NCI-H524 (cell line): ENCODE results near the gene CCNK.

Experiments used
- DNase-seq, 2 experiments: peaks; one replicate each; lab custom pipeline; 2025; lab: John Stamatoyannopoulos, UW

CCNK gene

GRCh38 chr14:99466758-99467157 lies 14.5 kb upstream of the CCNK start:
- no peak for DNase-seq

DNA sequence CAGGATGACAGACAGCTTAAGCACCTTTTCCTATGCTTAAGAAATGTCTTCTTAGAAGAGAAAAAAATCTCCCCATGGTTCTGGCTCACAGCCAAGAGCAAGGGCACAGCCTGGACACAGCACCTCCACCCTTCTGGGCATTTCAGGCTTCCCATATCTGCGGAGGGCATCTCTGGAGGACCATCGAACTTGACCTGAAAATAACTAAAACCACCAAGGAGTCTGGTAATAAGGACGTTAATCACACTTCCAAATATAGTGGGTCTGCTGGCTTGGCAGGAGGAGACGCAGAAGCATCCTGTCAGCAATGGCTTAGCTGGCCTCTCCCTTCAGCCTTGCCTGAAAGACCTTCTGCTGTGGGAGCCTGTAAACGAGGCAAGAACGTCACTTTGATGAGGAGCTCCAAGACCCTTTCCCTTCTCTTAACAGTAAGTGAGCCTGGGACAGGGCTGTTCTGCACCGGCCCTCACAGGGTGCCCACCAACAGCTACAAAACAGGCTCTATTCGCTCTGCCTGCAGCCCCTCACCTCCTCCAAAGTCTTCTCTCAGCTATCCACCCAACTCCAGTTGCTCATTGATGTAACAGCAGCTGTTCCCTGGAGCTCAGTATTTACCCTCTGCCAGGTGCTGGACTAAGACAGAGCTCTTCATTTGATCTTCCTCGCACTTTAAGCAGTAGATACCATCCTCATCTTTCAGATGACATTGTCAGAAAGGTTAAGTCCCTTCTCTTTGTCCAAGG lies 13.7 kb upstream of the CCNK start:
- peak in 1 of 2 experiments; percentile 67 for DNase-seq

DNA sequence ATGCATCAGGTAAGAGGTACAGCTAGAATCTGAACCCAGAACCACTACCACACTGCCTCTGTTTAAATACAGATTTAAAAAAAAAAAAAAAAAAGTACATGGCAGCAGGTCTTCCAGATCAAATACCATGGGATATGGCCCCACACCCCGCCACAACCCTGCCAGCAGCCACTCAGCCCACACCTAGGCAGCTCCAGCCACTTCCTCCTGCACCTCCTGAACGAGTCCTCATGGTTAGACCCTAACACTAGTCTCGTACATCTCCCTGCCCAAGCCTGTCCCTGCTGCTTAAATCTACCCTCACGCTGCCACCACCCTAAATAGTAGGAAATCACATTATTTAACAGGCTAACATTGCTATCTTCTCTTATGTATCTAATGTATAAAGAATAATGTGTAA lies 13.1 kb upstream of the CCNK start:
- no peak for DNase-seq

GRCh38 chr14:99468836-99469592 lies 12.2 kb upstream of the CCNK start:
- DNase-seq, result peak; percentile 8 to 34

- DNase-seq, result no peak
Observed at GRCh38 chr14:99471731-99472130, 9.5 kb upstream of the CCNK start.

DNA sequence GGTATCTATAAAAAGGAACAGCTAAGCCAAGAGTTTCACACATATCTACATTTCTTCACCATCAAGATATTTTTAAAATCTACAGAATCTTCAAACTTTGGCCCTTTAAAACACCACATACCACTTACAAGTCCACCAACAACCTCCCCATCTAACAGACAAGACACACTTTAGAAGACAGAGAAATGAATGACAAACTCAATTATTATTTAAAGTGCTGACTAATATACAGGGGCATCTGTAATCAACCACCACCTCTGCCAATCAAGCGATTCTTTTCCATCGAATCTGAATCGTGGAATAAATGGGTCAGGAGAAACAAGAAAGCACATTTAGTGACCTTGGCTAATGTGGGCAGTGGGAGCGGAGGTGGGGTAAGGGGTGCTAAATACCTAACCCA lies 8.3 kb upstream of the CCNK start:
- DNase-seq, result no peak

GRCh38 chr14:99473458-99473857 lies 7.8 kb upstream of the CCNK start:
- no peak for DNase-seq

DNA sequence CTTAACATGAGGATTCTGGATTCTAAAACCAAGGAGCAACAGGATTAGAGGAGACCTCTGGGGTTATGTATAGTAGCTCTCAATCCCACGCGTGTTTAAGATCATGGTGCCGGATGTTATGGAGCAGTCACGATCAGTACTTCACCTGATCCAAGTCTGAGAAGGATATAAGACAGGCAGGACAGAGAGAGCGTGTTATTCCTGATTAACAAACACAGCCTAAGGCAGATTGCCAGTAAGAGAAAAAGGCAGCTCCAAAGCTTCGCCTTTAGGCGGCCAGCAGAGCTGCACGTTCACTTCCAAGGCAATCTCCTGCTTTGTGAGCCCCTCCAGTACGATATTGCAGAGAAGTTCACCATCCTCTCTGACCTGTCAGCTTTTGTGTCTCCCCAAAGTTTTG lies 6.0 kb upstream of the CCNK start:
- no peak for DNase-seq

DNA sequence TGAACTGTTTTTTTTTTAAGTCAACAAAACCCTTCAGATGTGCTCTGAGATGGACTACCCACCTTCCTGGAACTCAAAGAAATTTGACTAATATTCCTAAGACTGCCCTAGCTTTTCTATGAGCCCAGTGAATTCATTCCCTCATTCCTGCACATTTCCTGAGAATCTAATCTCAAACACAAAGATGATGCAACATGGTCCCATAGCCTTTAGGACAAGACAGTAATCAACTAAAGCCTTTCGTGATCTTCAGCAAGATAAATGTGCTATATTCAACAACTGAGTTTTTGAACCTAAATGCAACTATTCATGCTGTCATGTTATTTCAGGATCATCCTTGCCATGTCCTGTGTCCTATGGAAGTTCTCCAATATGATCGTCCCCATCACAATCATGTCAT lies 5.5 kb upstream of the CCNK start:
- DNase-seq, result no peak

DNA sequence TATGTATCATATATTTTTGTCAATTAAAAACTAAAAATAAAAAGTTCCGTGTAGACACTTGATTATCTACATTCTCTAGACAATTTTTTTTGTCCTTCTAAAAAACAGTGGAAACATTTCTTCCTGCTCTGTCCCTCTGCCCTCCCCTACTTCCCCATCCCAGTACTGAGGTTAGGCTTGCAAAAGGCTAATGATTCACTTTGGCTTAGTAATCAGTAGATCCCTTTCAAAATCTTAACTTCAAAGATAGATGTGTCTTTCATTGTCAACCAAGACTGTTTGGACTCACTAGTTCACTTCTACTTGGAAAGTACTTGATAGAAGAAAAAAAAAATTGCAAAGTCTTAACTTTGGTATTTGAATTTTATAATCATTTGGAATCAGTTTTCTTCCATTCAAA lies 4.3 kb upstream of the CCNK start:
- DNase-seq, result no peak

- no peak for DNase-seq
Observed at GRCh38 chr14:99478128-99478527, 3.1 kb upstream of the CCNK start.

GRCh38 chr14:99479160-99479905 lies 1.9 kb upstream of the CCNK start:
- DNase-seq, result no peak

DNA sequence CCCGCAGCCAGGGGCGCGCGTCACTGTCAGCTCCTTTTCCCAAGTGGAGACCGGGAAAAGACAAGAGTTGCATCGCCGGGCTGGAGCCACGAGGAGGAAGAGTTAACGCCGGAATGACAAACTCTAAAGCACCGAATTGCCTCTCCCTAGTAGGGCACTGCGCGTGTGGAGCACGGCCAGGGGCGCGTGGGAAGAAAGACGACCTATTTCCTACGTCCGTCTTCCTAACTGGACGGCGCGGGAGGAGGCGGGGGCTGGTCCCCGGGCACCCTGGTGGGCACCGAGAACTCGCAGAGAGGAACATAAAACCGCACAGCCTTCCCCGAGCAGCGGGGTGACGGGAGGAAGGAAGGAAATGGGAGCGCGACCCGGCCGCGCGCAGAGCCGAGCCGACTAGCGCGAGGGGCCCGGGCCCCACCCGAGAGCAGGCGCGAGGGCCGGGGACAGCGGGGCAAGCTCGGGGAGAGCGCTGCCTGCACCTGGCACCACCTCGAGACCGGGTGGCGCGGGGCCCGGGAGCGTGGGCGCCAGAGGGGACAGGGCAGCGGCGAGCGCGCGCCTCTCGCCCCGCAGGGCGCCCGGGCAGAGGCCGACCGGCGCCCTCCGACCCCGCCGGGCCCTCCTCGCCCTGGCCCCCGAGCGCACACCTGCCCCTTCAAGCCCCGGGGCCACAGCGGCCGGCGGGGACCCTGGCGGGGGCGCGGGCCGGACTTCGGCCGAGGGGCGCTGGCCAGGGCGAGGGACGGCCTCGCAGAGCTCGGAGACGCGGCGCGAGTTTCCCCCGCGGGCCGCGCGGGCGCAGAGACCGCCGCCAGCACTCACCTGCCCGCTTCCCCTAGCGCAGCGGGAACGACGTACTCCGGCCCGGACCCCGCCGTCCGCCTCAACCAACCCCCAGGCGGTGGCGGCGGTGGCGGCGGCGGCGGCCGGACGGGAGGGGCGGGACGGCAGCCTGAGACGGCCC lies 1.0 kb upstream of the CCNK start, which contains the start of gene SETD3:
TSS of gene SETD3 (minus strand) at position 954 of the 964 bp plus-strand sequence. CDS start 15,054 bp downstream, outside the sequence.
- peak; percentile 42 to 50 for DNase-seq

- peak; percentile 23 to 60 for DNase-seq
Observed at GRCh38 chr14:99481745-99482099, 513 bp downstream of the CCNK start.

- no peak for DNase-seq
Observed at GRCh38 chr14:99484106-99484505, 2.9 kb downstream of the CCNK start.

GRCh38 chr14:99497341-99497740 lies 16.1 kb downstream of the CCNK start:
- no peak for DNase-seq

DNA sequence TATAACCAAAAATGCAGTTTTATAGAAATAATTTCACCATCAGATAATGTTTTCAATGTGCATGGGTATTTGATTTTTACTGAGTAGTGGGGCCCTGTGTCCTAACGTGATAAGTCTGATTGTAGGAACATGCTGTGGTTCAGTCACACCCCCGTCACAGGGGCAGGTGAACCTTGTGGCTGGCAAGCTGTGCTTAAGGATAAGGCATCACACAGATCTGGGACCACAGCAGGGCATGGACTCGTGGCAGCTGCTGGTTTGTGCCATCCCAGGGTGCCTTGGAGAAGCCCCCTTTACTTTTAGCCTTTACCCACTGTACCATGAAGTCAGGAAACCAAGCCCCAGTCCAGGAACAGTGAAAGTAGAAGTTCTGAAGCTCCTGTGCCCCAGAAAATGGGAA lies 16.7 kb downstream of the CCNK start:
- no peak for DNase-seq

DNA sequence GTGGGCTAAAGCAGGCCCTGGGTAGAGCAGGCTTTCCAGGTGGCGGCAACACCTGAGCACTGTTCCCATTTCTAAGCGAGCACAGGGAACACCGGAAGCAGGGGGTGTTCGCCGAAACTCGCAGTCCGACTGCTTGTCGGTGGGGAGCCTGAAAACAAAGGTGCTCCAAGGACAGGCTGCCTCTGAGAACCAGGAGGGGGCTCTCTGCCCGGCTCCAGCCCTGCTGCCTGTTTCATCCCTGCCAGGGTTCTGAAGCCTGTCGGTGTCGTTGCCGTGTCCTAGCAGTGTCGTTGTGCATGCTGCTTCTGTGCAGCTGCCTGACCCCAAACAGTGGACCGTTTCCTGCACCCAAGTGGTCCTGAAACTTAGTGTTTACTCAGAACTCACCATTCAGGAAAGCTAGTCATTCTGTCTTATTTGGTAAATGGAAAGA lies 21.8 kb downstream of the CCNK start:
- no peak for DNase-seq

- no peak for DNase-seq
Observed at GRCh38 chr14:99503848-99504453, 22.7 kb downstream of the CCNK start.

DNA sequence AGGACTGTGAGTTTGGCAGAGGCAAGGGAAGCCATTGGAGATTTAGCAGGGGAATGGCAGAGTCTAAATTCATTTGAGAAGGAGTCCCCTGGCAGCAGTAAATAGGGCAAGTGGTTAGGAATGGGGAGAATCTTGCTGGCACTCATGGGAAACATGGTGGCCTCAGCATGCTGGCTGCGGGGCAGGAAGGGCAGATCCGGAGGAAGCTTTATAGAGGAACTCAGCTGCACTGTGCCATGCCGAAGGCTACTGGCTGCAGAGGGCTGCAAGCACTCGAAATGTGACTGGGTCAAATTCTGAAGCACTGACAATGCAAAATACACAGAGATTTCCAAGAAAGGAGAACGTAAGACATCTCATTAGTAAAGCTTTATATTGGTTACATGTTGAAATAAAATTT lies 23.9 kb downstream of the CCNK start:
- no peak for DNase-seq

GRCh38 chr14:99506276-99506675 lies 25.1 kb downstream of the CCNK start:
- DNase-seq, result no peak
